ENCODE results near the gene BIRC6. TPM values are rescaled to one million over a fixed set of nuclear protein-coding genes. Genes with fewer than 3 reads are reported as not detected.
"Not testable (repeated sequence)": the region's sequence is repeated elsewhere in the genome, so short reads cannot be mapped to it uniquely, and the experiment has no call there.

The BIRC6 gene
- total and polyA plus RNA-seq, 8 donors = 12.4 to 58.3 (median 46.7) TPM

DNA sequence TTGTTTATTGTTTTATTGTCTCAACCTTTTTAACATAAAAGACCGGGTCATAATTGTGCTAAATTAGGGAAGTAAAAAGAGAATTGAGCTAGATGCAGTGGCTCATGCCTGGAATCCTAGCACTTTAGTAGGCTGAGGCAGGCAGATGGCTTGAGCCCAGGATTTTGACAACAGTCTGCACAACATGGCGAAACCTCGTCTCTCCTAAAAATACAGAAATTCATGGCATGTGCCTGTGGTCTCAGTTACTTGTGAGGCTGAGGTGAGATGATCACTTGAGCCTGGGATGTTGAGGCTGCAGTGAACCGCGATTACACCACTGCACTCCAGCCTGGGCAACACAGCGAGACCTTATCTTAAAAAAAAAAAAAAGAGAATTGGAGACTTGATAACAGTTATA, 166.9 kb downstream of the BIRC6 start:
- Histone ChIP-seq H3K27ac (no peak overlapping the region), H3K9me3 (no peaks in the 10 kb centered on the region), H3K27me3 (no peaks in the 10 kb centered on the region), H3K4me1 (no peaks in the 10 kb centered on the region), H3K36me3 (peaks cover 0 to 36% (median 10%) of the 10 kb centered on the region in 3 donors), H3K4me3 (no peak overlapping the region)
- FAIRE-seq = no peak
- TF ChIP-seq, protein P1, sequence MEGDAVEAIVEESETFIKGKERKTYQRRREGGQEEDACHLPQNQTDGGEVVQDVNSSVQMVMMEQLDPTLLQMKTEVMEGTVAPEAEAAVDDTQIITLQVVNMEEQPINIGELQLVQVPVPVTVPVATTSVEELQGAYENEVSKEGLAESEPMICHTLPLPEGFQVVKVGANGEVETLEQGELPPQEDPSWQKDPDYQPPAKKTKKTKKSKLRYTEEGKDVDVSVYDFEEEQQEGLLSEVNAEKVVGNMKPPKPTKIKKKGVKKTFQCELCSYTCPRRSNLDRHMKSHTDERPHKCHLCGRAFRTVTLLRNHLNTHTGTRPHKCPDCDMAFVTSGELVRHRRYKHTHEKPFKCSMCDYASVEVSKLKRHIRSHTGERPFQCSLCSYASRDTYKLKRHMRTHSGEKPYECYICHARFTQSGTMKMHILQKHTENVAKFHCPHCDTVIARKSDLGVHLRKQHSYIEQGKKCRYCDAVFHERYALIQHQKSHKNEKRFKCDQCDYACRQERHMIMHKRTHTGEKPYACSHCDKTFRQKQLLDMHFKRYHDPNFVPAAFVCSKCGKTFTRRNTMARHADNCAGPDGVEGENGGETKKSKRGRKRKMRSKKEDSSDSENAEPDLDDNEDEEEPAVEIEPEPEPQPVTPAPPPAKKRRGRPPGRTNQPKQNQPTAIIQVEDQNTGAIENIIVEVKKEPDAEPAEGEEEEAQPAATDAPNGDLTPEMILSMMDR (IDR thresholded peaks at IDR 0.05) = no peak
- no peak for ATAC-seq
- no peak for DNase-seq
- intact Hi-C loops (cut with DNase I) = no loop called here
- WGBS, 2 donors = 72 to 80% methylated on average over 6 of the region's 6 CpGs

DNA sequence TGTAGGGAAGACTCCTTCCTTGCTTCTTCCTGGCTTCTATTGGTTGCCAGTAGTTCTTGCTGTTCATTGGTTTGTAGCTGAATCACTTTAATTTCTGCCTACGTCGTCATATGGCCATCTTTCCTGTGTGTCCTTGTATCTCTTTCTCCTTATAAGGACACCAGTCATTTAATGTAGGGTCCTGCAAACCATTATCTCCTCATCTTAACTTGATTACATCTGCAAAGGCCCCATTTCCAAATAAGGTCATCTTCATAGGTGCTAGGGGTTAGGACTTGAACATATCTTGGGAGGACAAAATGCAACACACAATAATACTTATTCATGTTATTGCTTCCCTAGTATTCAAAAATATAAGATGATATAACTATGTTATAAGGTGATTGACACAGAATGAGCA, 175.5 kb downstream of the BIRC6 start:
- no peaks in the 10 kb centered on the region for H3K9me3 ChIP-seq
- H3K27ac ChIP-seq = no peak overlapping the region
- WGBS, 2 donors = 97 to 98% methylated on average over 2 of the region's 2 CpGs
- no peaks in the 10 kb centered on the region for H3K27me3 ChIP-seq
- TF ChIP-seq, protein P1 (IDR thresholded peaks at IDR 0.05) = no peak
- H3K36me3 ChIP-seq = peaks cover 0 to 18% (median 3%) of the 10 kb centered on the region in 3 donors
- no peak for DNase-seq
- no peaks in the 10 kb centered on the region for H3K4me1 ChIP-seq
- no peak for ATAC-seq
- no peak for FAIRE-seq
- intact Hi-C loops (cut with DNase I) = no loop called here
- no peak overlapping the region for H3K4me3 ChIP-seq

- TF ChIP-seq, protein P1 (IDR thresholded peaks at IDR 0.05) = no peak
- no peak overlapping the region for H3K4me3 ChIP-seq
- H3K4me1 ChIP-seq = no peaks in the 10 kb centered on the region
- no peaks in the 10 kb centered on the region for H3K27me3 ChIP-seq
- H3K27ac ChIP-seq = no peak overlapping the region
- DNase-seq (no peak), FAIRE-seq (no peak), ATAC-seq (no peak)
- H3K36me3 ChIP-seq = peaks cover 0 to 16% (median 3%) of the 10 kb centered on the region in 3 donors
- intact Hi-C loops (cut with DNase I) = no loop called here
- WGBS, 2 donors = 82% methylated on average over 1 of the region's 1 CpG
- no peaks in the 10 kb centered on the region for H3K9me3 ChIP-seq
Measured at GRCh38 chr2:32532961-32533360, 176.1 kb downstream of the BIRC6 start.

GRCh38 chr2:32534831-32535230, 178.0 kb downstream of the BIRC6 start:
- DNase-seq (no peak), ATAC-seq (no peak), FAIRE-seq (no peak)
- Histone ChIP-seq H3K9me3 (no peaks in the 10 kb centered on the region), H3K27ac (no peak overlapping the region), H3K27me3 (no peaks in the 10 kb centered on the region), H3K4me3 (no peak overlapping the region), H3K4me1 (no peaks in the 10 kb centered on the region), H3K36me3 (peaks cover 0 to 16% (median 3%) of the 10 kb centered on the region in 3 donors)
- WGBS, 2 donors = 95 to 99% methylated on average over 3 of the region's 3 CpGs
- TF ChIP-seq, protein P1 (IDR thresholded peaks at IDR 0.05) = no peak
- intact Hi-C loops (cut with DNase I) = no loop called here

GRCh38 chr2:32538735-32539134, 181.9 kb downstream of the BIRC6 start:
- H3K4me3 ChIP-seq = no peak overlapping the region

DNA sequence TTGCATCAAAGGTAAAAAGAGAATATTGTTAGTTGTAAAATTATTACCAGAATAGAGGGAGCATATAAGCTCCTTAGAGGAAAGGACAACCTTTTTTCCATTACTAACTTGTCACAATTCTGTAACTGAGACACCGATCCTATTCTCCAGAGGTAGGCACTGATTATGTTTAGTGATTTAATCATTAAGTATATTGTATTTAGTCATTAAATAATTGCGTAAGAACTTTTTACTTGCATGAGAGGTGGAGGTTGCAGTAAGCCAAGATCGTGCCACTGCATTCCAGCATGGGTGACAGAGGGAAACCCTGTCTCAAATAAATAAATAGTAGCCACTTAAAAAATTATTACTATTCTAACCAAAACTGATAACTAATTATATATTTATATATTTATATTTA, 195.7 kb downstream of the BIRC6 start:
- H3K9me3 ChIP-seq; DNase-seq; H3K4me3 ChIP-seq; H3K4me1 ChIP-seq; intact Hi-C loops (cut with DNase I); H3K27me3 ChIP-seq; H3K27ac ChIP-seq: not testable (repeated sequence)
- WGBS, 2 donors = 27 to 33% methylated on average over 3 of the region's 3 CpGs
- FAIRE-seq (peak; percentile 75), ATAC-seq (peak in 1 of 4 donors; percentile 12)
- H3K36me3 ChIP-seq = peaks cover 0 to 15% (median 0%) of the 10 kb centered on the region in 3 donors

More at GRCh38 chr2:32538735-32539134, 181.9 kb downstream of the BIRC6 start:
- DNase-seq = no peak
- H3K36me3 ChIP-seq = peaks cover 0 to 7% (median 0%) of the 10 kb centered on the region in 3 donors
- intact Hi-C loops (cut with DNase I) = no loop called here
- TF ChIP-seq, protein P1 (IDR thresholded peaks at IDR 0.05) = no peak
- no peaks in the 10 kb centered on the region for H3K9me3 ChIP-seq
- no peak for FAIRE-seq
- WGBS, 2 donors = 83 to 89% methylated on average over 2 of the region's 2 CpGs
- no peak for ATAC-seq
- H3K4me1 ChIP-seq = no peaks in the 10 kb centered on the region
- H3K27ac ChIP-seq = no peak overlapping the region
- H3K27me3 ChIP-seq = no peaks in the 10 kb centered on the region
